GM21515 (cell line): Measurements from ENCODE around the gene CLP1.
A peak's percentile ranks its signal among the peaks of the same experiment; 100 is the strongest.
"Not testable (repeated sequence)": the region's sequence is repeated elsewhere in the genome, so short reads cannot be mapped to it uniquely, and the experiment has no call there.

ENCODE experiments used
- ATAC-seq: cut with Tn5 transposase; IDR thresholded peaks from one replicate; pipeline ENCODE4 v1.9.1; 2021; ENCODE audit not compliant: unreplicated experiment

Gene CLP1

DNA sequence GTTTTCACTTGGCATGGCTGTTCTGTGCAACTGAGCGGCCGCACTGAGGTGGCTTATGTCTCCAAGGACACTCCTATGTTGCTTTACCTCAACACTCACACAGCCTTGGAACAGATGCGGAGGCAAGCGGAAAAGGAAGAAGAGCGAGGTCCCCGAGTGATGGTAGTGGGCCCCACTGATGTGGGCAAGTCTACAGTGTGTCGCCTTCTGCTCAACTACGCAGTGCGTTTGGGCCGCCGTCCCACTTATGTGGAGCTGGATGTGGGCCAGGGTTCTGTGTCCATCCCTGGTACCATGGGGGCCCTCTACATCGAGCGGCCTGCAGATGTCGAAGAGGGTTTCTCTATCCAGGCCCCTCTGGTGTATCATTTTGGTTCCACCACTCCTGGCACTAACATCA lies 2.1 kb downstream of the CLP1 start:
- ATAC-seq: no peak

DNA sequence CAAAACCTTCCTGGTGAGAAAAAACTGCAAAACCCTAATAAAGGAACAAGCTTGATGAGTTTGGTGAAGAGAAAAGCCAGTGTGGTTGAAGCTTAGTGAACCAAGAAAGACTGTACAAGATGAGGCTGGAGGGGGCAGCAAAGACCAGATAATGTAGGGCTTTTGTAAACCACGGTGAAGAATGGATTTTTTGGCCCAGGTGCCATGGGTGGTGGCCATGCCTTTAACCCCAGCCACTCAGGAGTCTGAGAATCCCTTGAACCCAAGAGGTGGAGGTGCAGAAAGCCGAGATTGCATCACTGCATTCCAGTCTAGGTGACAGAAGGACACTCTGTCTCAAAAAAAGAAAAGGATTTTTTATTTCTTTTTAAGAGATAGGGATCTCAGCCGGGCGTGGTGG lies 5.3 kb downstream of the CLP1 start:
- no peak for ATAC-seq

DNA sequence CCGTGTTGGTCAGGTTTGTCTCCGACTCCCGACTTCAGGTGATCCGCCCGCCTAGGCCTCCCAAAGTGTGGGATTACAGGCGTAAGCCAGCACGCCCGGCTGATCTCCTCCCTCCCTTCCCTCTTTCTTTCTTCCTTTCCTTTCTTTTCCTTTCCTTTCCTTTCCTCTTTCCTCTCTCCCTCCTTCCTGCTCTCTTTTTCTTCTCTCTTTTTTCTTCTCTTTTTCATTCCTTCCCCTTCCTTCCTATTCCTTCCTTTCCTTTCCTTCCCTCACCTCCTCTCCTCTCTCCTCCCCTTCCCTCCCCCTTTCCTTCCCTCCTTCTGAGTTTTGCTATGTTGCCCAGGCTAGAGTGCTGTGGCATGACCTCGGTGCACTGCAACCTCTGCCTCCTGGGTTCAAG lies 6.4 kb downstream of the CLP1 start:
- ATAC-seq: no peak

DNA sequence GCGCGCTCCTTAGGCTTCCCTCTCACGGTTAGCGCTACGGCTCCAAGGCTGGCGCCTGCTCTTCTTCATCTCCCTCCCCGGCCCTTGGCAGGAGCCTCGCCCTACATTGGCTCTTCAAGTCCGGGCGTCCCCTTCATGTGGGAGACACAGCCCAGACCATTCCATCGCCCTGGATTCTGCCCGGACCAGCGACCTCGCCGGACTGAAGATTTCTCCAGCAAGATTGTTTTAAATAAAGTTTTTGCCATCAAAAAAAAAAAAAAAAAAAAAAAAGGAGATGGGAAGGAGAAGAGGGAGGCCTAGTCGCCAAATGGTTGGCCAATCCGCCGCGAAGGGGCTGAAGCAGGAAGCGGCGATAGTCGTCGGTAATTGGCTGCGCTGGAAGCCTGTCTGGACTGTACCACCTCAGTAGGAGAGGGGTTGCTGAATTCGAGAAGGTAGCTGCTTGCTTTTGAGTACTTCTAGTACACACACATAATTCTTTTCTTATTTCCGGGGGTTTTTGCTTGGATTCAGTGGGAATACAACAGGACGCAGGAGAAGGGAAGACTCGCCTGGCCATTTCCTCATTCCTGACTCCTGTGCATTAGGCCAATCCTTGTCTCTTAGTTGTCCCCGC lies 9.7 kb downstream of the CLP1 start:
- ATAC-seq: peak; percentile 69

DNA sequence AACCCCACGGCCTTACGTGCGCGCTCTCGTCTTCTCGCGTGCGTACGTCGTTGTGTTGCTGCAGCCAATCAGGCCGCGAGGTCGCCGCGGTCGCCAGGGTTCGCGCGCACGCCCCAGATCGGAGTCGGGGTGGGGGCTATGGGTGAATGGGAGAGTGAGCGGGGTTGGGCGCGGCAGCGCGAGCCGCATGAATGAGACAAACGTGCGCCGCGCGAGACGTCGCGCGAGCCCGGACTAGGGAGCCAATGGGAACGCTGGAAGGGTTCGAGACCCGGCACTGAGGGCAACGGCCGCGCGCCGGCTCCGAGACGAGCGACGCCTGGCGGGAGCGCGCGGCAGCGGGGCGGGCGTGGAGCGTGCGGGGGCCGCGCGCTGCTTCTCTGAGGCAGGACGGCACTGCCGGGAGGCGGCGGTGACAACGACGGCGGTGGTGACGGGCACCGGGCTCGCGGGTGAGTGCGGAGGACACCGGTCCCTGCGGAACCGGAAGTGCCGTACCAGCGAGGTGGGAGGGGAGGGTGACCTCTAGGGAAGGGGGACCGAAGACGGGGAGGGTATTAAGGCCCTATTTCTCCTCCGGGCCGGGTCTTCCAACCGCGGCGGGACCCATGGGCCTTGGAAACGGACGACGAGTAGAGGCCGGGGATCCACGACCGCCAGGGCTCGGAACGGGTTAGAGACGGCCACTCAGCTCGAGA lies 10.3 kb downstream of the CLP1 start, which contains the start of gene ZDHHC5:
ZDHHC5 (plus strand) TSS at position 379 of the 698 bp plus-strand sequence. CDS start 4,977 bp downstream, outside the sequence.
- ATAC-seq: peak; percentile 84

DNA sequence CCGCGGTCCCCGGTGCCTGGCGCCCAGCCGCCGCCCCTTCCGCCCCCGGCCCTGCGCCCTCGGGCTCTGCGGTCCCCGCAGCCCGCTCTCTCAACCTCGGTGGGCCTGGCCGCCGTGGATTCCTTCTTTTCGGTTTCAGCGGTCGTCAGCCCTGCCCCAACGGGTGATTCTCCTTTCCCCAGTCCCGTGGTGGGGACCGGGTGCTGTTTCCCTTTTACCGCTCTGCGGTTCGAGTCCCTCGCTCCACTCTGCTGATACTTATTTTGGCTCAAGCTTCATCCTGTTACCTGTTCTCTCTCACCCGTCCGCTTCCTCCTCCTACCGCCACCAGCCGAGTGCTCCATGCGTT lies 10.8 kb downstream of the CLP1 start:
- ATAC-seq: peak; percentile 10

DNA sequence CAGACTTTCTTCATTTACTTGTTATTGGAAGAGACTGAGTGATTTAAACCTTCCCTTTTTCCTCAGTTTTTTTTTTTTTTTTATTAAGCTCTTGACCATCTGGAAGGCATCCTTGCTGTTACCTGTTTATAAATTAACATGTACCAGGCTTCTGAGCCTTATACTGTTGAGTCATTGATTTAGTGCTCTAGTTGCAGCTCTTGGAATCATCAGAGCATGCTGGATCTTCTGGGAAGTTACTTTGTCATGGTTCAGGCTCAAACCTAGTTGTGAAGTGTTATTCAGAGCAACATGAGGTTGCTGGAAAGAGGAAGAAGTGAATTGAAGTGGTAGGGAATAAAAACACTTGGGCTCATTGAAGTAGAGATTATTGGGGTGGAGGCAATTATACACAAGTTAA lies 16.7 kb downstream of the CLP1 start:
- ATAC-seq: no peak

DNA sequence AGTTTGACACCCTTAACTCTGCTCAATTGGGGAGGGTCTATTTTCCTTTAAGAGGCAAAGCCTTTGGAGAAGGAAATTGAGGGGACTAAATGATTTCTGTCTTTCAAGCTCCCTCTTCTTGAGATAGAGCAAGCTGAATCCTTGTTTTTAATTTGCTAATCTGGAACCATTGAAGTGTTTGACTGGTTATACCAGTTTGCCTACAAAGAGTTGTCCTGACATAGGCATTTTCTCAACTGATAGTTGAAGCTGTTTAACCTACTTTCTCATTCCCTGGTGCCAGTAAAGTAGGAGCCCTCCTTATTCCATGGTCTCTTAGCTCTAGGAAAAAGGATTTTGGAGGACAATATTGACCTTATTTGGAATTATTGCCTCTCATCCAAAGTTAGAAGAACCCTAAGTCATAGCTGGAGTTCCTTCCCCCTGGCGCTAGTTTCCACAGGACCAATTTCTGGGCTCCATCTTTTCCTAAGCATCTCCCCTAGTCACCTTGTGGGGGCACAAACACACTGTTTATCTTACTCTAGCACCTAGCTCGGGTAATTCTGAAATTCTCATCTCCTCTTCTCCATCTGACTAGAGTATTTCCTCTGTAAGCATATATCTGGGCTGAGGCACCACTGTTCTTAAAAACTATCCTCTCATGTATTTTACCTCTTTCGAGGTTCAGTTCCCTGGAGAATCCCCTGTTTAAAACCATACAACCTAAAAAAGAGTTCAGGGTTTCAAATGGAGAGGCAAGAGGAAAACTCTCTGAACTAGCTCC lies 17.8 kb downstream of the CLP1 start:
- no peak for ATAC-seq

DNA sequence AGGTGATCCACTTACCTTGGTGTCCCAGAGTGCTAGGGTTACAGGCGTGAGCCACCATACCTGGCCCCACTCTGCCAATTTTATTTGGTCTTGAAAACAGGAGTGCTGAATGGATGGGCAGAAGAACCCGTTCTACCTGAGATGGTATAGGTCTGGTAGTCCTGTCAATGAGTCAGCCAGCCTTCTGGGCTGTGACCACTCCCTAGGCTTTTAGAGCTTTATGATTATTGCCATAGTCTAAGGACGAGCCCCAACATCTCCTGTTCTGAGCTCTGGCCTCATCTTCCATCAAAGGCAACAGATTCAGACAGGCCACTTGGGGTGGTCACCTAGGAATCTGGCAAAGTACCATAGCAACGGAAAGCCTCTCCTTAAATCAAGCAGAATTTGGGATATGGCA lies 21.8 kb downstream of the CLP1 start:
- ATAC-seq: no peak

DNA sequence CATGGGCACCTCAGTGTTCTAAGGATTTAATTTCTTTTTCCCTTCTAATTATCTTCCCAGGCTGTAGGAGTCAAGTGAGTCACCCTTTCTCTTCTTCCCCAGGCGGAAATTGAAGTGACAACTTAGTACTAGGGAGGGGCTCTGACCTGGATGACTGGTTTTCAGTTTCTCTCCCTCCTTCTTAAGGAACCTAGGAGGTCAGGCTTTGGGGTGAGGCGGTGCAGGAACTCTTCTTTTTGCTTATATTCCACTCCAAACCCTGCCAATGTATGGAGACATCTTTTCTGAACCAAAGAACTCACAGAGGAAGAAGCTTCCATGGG lies 23.0 kb downstream of the CLP1 start:
- no peak for ATAC-seq

DNA sequence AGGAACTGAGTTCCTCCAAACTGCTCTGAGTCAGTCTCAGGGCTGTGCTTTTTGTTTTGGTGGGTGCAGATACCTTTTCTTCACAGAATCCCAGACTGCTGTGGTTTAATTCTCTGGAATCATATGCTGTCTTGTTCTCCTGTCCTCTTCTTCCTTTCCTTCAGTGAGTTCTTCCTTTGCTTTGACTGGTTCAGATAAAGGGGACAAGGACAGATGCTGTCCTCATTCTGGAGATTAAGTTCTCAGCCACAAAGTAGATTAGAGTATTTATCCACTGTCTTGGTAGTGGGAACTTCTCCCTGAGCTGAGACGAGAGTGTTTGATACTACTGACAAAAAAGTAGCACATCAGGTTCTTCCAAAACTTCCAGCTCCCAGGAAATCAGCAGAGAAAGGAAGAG lies 23.6 kb downstream of the CLP1 start:
- ATAC-seq: no peak

DNA sequence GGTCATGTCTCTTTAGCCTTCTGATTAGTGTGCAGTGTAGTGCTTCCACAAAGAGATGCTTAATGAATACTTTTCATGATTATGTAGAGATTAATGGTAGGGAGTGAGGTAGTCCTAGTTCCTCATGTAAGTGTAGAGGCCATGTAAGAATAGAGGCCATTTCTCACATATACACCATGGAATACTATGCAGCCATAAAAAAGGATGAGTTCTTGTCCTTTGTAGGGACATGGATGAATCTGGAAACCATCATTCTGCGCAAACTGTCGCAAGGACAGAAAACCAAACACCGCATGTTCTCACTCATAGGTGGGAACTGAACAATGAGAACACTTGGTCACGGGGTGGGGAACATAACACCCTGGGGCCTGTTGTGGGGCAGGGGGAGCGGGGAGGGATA lies 32.9 kb downstream of the CLP1 start:
- not testable (repeated sequence) for ATAC-seq

DNA sequence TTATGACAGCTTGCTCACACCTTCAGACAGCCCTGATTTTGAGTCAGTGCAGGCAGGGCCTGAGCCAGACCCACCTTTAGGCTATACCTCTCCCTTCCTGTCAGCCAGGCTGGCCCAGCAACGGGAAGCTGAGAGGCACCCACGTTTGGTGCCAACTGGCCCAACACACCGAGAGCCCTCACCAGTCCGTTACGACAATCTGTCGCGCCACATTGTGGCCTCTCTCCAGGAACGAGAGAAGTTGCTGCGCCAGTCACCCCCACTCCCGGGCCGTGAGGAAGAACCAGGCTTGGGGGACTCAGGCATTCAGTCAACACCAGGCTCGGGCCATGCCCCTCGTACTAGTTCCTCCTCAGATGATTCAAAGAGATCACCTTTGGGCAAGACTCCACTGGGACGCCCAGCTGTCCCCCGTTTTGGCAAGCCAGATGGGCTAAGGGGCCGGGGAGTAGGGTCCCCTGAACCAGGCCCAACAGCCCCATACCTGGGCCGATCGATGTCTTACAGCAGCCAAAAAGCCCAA lies 41.3 kb downstream of the CLP1 start:
- ATAC-seq: no peak

DNA sequence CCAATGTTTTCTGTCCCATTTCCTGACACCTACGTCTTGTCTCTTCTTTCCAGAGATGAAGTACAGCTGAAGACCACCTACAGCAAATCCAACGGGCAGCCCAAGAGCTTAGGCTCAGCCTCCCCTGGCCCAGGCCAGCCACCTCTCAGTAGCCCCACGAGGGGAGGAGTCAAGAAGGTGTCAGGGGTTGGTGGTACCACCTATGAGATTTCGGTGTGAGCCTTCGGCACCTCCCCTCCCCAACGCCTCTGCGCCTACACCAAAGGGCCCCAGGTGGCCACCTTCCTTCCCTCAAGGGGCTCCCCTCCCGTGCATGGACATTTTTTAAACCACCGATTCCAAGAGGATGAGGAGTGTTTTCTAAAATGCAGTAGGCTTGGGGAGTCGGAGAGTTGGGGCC lies 42.3 kb downstream of the CLP1 start:
- ATAC-seq: no peak

DNA sequence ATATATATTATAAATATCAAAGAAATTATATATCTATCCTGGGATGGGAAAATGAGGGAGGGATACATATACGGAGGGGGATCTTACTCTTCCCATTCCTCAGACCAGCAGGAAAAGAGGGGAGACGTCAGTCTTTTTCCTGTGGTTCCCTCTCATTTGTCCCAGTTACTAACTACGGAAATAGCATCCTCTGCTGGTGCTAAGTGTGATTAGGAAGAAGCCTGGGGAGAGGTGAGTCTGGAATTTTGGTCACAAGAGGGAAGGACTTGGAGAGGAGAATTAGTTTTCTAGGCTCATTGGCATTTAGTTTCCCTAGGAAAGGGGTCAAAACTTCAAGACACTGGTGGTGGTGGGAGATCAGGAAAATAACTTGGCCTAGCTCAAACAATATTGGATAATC lies 42.9 kb downstream of the CLP1 start:
- ATAC-seq: no peak

DNA sequence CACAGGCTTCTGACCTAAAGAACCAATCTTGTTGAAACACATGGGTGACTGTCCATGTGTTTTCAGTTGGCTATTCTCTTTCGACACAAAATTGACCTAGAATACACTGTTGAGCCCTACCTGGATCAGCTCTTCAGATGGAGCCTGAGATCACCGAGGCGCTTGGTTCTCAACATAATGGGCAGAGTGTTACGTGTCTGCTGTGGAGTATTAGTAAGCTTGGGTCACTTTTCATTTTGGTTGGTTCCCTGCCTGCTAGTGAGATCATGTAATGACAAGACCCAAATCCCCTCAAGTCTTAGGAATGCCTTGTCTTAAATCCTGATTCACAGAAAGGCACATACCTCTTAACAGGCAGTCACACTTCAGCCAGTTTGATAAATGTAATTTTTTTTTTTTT lies 45.8 kb downstream of the CLP1 start:
- no peak for ATAC-seq

DNA sequence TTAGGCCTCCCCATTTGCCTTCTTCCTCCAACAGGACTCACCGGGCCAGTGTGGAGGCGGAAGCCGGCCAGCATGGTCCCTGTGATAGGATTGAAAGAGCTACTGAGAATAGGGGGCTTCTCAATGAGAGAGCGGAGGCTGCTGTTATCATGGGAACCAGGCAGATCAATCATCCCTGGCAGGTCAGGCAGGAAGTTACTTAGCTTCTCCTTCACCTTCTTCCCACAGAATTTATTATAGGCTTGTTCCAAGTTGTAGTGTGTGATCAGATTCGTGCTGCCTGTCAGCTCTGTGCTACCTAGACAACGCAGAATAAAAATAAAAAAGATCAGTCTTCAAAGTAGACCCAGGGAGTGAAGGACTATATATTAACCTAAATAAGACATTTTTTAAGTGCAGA lies 47.4 kb downstream of the CLP1 start:
- no peak for ATAC-seq

DNA sequence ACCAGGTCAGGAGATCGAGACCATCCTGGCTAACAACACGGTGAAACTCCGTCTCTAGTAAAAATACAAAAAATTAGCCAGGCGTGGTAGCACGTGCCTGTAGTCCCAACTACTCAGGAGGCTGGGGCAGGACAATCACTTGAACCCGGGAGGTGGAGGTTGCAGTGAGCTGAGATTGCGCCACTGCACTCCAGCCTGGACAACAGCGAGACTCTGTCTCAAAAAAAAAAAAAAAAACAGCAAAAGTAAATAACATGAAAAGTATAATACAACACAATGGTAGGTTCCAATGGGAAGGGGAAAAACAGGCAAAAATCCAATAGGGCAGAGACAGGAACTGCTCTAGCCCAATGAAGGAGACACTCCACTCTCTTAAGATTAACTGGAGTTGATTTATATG lies 47.9 kb downstream of the CLP1 start:
- not testable (repeated sequence) for ATAC-seq

DNA sequence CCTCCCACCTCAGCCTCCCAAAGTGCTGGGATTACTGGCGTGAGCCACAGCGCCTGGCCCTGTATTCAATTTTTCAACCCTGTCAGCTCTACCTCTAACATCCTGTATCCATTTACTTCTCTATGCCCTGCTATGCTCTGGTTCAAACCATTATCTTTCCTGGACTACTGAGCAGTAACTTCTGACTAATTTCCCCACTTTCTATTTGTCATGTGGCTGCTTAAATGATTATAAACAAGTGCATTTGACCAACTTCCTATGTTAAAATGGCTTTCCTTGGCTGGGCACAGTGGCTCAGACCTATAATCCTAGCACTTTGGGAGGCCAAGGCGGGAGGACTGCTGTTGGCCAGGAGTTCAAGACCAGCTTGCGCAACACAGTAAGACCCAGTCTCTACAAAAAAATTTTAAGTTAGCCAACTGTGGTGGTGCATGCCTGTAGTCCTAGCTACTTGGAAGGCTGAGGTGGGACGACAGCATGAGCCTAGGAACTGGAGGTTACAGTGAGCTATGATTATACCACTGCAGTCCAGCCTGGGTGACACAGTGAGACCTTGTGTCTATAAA lies 52.3 kb downstream of the CLP1 start:
- no peak for ATAC-seq
